Common myeloid progenitor, CD34-positive (primary cell): ENCODE data around the gene FGD6.
"Not testable (repeated sequence)": the region's sequence is repeated elsewhere in the genome, so short reads cannot be mapped to it uniquely, and the experiment has no call there.

Experiments used
- CTCF ChIA-PET: fragments of 350-600 bp; sonication (Branson Sonifier 250); formaldehyde crosslinking; loops from one replicate; lab custom pipeline; 2021; ENCODE audit warnings: antibody characterized with exemption; lab: Charles Lee
- POLR2A ChIA-PET: fragments of 350-600 bp; sonication (Branson Sonifier 250); formaldehyde crosslinking; loops from one replicate; lab custom pipeline; 2021; ENCODE audit warnings: antibody characterized with exemption; lab: Charles Lee
- DNase-seq, 3 donors: peaks; one replicate each; pipeline versions ENCODE4 v3.0.0 to v3.0.0-alpha.2; 2013
- H3K27ac ChIP-seq, 2 experiments: 1 replicate in 1 of 2; 2 replicates in 1 of 2; pipeline ENCODE4 v1.7.0; 2013; ENCODE audit warnings: inconsistent platforms in 2 of 2, low read length in 2 of 2, mild to moderate bottlenecking in 2 of 2, low read depth in 1 of 2, moderate library complexity in 1 of 2; ENCODE audit not compliant: severe bottlenecking in 2 of 2, insufficient read depth in 1 of 2, poor library complexity in 1 of 2
- H3K27me3 ChIP-seq, 5 experiments: replicated peaks in 2 of 5; 1 replicate in 3 of 5; 2 replicates in 2 of 5; pipeline versions ENCODE4 v1.6.1 to v1.7.0; 2013; ENCODE audit warnings: low read length in 4 of 5, mild to moderate bottlenecking in 2 of 5, moderate library complexity in 2 of 5, inconsistent platforms in 1 of 5; ENCODE audit not compliant: insufficient read depth in 5 of 5, control insufficient read depth in 4 of 5
- H3K36me3 ChIP-seq, 4 experiments: 1 replicate in 2 of 4; 2 replicates in 2 of 4; pipeline versions ENCODE4 v1.6.1 to v1.7.0; 2013; ENCODE audit warnings: low read length in 3 of 4, control low read depth in 1 of 4, mild to moderate bottlenecking in 1 of 4; ENCODE audit not compliant: control insufficient read depth in 4 of 4, insufficient read depth in 4 of 4
- H3K4me1 ChIP-seq, 4 experiments: 1 replicate in 3 of 4; 2 replicates in 1 of 4; pipeline versions ENCODE4 v1.6.1 to v1.7.1; 2013; ENCODE audit warnings: low read length in 3 of 4, mild to moderate bottlenecking in 3 of 4, control low read depth in 1 of 4, inconsistent platforms in 1 of 4, moderate library complexity in 1 of 4; ENCODE audit not compliant: control insufficient read depth in 4 of 4, insufficient read depth in 4 of 4; ENCODE audit errors: control extremely low read depth in 1 of 4
- H3K4me3 ChIP-seq, 7 experiments: 1 replicate in 4 of 7; 2 replicates in 3 of 7; pipeline versions ENCODE4 v1.5.1 to v1.7.0; 2013; ENCODE audit warnings: mild to moderate bottlenecking in 7 of 7, low read length in 6 of 7, moderate library complexity in 6 of 7, inconsistent platforms in 2 of 7, low read depth in 2 of 7, control low read depth in 1 of 7; ENCODE audit not compliant: insufficient read depth in 4 of 7, control insufficient read depth in 1 of 7; ENCODE audit errors: extremely low read depth in 1 of 7
- H3K9me3 ChIP-seq, 5 experiments: 1 replicate in 4 of 5; 2 replicates in 1 of 5; pipeline versions ENCODE4 v1.6.1 to v1.7.1; 2013; ENCODE audit warnings: low read length in 4 of 5, mild to moderate bottlenecking in 2 of 5, inconsistent platforms in 1 of 5, low read depth in 1 of 5, moderate library complexity in 1 of 5; ENCODE audit not compliant: control insufficient read depth in 4 of 5, insufficient read depth in 2 of 5; ENCODE audit errors: control extremely low read depth in 1 of 5
- WGBS: methylation state at CpG from one replicate; pipeline ENCODE4 v1.1.5; 2013; ENCODE audit not compliant: insufficient coverage; 5-methylcytosine and 5-hydroxymethylcytosine counted together

Gene FGD6

GRCh38 chr12:95243497-95244183 lies 26.4 kb upstream of the FGD6 start:
- ChIA-PET POLR2A (no interaction called here), CTCF (interaction anchor here (1.0 kb wide), 1 partner anchor 9 kb away, joined by 3 read pairs; no protein-coding TSS in a partner anchor)
- no peak for DNase-seq
- Histone ChIP-seq H3K27me3 (no peaks in the 10 kb centered on the region), H3K4me1 (peaks cover 0 to 28% (median 20%) of the 10 kb centered on the region in 4 experiments), H3K4me3 (no peak overlapping the region), H3K27ac (no peak overlapping the region), H3K36me3 (peaks cover 0 to 14% (median 9%) of the 10 kb centered on the region in 4 experiments), H3K9me3 (peaks cover 0 to 2% (median 0%) of the 10 kb centered on the region in 5 experiments)
- WGBS, result 100% methylated on average over 2 of the region's 4 CpGs

- 100% methylated on average over 1 of the region's 4 CpGs for WGBS
- H3K4me1 ChIP-seq, result peaks cover 0 to 21% (median 15%) of the 10 kb centered on the region in 4 experiments
- CTCF ChIA-PET, result interaction anchor here (1.2 kb wide), 1 partner anchor 19 kb away, joined by 3 read pairs; no protein-coding TSS in a partner anchor
- no peak overlapping the region for H3K4me3 ChIP-seq
- no peaks in the 10 kb centered on the region for H3K27me3 ChIP-seq
- no peak overlapping the region for H3K27ac ChIP-seq
- POLR2A ChIA-PET, result no interaction called here
- H3K9me3 ChIP-seq, result peaks cover 0 to 2% (median 0%) of the 10 kb centered on the region in 5 experiments
- peaks cover 0 to 17% (median 11%) of the 10 kb centered on the region in 4 experiments for H3K36me3 ChIP-seq
- DNase-seq, result no peak
These were observed 24.7 kb upstream of the FGD6 start for GRCh38 chr12:95241761-95242506.

GRCh38 chr12:95241138-95241537 lies 23.9 kb upstream of the FGD6 start:
- POLR2A ChIA-PET, H3K27ac ChIP-seq, H3K27me3 ChIP-seq, H3K9me3 ChIP-seq, H3K4me3 ChIP-seq, DNase-seq: not testable (repeated sequence)
- 100% methylated on average over 3 of the region's 6 CpGs for WGBS
- H3K36me3 ChIP-seq, result peaks cover 0 to 17% (median 11%) of the 10 kb centered on the region in 4 experiments
- CTCF ChIA-PET, result interaction anchor here (0.9 kb wide), 1 partner anchor 234 kb away, joined by 4 read pairs; no protein-coding TSS in a partner anchor
- H3K4me1 ChIP-seq, result peaks cover 0 to 13% (median 7%) of the 10 kb centered on the region in 4 experiments

GRCh38 chr12:95240556-95240955 lies 23.3 kb upstream of the FGD6 start:
- ChIA-PET CTCF (interaction anchor here (0.8 to 1.6 kb wide), 3 partner anchors 11 to 235 kb away, joined by 3 to 4 read pairs (median 4); no protein-coding TSS in a partner anchor), POLR2A (no interaction called here)
- 100% methylated on average over 1 of the region's 2 CpGs for whole genome bisulfite sequencing
- peaks cover 0 to 2% (median 0%) of the 10 kb centered on the region in 5 experiments for H3K9me3 ChIP-seq
- H3K27me3 ChIP-seq, result no peaks in the 10 kb centered on the region
- no peak overlapping the region for H3K27ac ChIP-seq
- DNase-seq, result no peak
- H3K36me3 ChIP-seq, result peaks cover 0 to 17% (median 11%) of the 10 kb centered on the region in 4 experiments
- H3K4me3 ChIP-seq, result no peak overlapping the region
- peaks cover 0 to 8% (median 2%) of the 10 kb centered on the region in 4 experiments for H3K4me1 ChIP-seq

- H3K27me3 ChIP-seq, H3K4me1 ChIP-seq, H3K4me3 ChIP-seq, H3K27ac ChIP-seq, H3K9me3 ChIP-seq, DNase-seq: not testable (repeated sequence)
- CTCF ChIA-PET, result interaction anchor here (0.8 to 1.6 kb wide), 3 partner anchors 11 to 22 kb away, joined by 3 to 5 read pairs (median 4); no protein-coding TSS in a partner anchor
- POLR2A ChIA-PET, result interaction anchor here (0.6 kb wide), 1 partner anchor 64 kb away, joined by 4 read pairs; no protein-coding TSS in a partner anchor
- H3K36me3 ChIP-seq, result peaks cover 0 to 17% (median 11%) of the 10 kb centered on the region in 4 experiments
- 100% methylated on average over 2 of the region's 2 CpGs for WGBS
These were observed 22.6 kb upstream of the FGD6 start for GRCh38 chr12:95239835-95240234.

- peaks cover 0 to 2% (median 0%) of the 10 kb centered on the region in 5 experiments for H3K9me3 ChIP-seq
- DNase-seq, result no peak
- H3K4me1 ChIP-seq, result peaks cover 0 to 2% (median 0%) of the 10 kb centered on the region in 4 experiments
- peaks cover 0 to 17% (median 11%) of the 10 kb centered on the region in 4 experiments for H3K36me3 ChIP-seq
- CTCF ChIA-PET, result interaction anchor here (1.2 to 1.6 kb wide), 2 partner anchors 12 to 23 kb away, joined by 3 to 5 read pairs; no protein-coding TSS in a partner anchor
- no peak overlapping the region for H3K4me3 ChIP-seq
- POLR2A ChIA-PET, result interaction anchor here (0.6 kb wide), 1 partner anchor 64 kb away, joined by 4 read pairs; no protein-coding TSS in a partner anchor
- H3K27me3 ChIP-seq, result no peaks in the 10 kb centered on the region
- no peak overlapping the region for H3K27ac ChIP-seq
These were observed 21.9 kb upstream of the FGD6 start for GRCh38 chr12:95239216-95239615.
